Trophoblast cell (in vitro differentiated cells and primary cell): ENCODE data around the gene SHROOM3.
A peak's percentile ranks its signal among the peaks of the same experiment; 100 is the strongest.

ENCODE experiments used
- DNase-seq, 2 donors: peaks; one replicate each; pipeline ENCODE4 v3.0.0-alpha.2; 2016
- H2AFZ ChIP-seq: 2 replicates; pipeline ENCODE4 v1.6.1; 2013; ENCODE audit warnings: low read length, moderate library complexity, mild to moderate bottlenecking; ENCODE audit not compliant: insufficient read depth, poor library complexity
- H2AK5ac ChIP-seq: 2 replicates; pipeline ENCODE4 v1.6.1; 2013; ENCODE audit warnings: mild to moderate bottlenecking, low read length
- H2BK120ac ChIP-seq: 2 replicates; pipeline ENCODE4 v1.6.1; 2013; ENCODE audit warnings: low read length, mild to moderate bottlenecking, moderate library complexity; ENCODE audit not compliant: insufficient read depth, poor library complexity
- H2BK12ac ChIP-seq: 2 replicates; pipeline ENCODE4 v1.6.1; 2013; ENCODE audit warnings: mild to moderate bottlenecking, low read length, moderate library complexity
- H2BK5ac ChIP-seq: 2 replicates; pipeline ENCODE4 v1.6.1; 2013; ENCODE audit warnings: low read length, low read depth, moderate library complexity, mild to moderate bottlenecking; ENCODE audit not compliant: poor library complexity
- H3K14ac ChIP-seq: 2 replicates; pipeline ENCODE4 v1.6.1; 2013; ENCODE audit warnings: mild to moderate bottlenecking, low read length
- H3K18ac ChIP-seq: 2 replicates; pipeline ENCODE4 v1.6.1; 2013; ENCODE audit warnings: mild to moderate bottlenecking, low read length
- H3K23ac ChIP-seq: 2 replicates; pipeline ENCODE4 v1.6.1; 2013; ENCODE audit warnings: low read length
- H3K27ac ChIP-seq: 2 replicates; pipeline ENCODE4 v1.5.1; 2013; ENCODE audit warnings: low read depth, mild to moderate bottlenecking, inconsistent platforms, low read length, moderate library complexity
- H3K27me3 ChIP-seq: 2 replicates; pipeline ENCODE4 v1.6.1; 2013; ENCODE audit warnings: inconsistent platforms, mild to moderate bottlenecking, low read length, moderate library complexity; ENCODE audit not compliant: insufficient read depth
- H3K36me3 ChIP-seq, 2 experiments: 1 replicate in 1 of 2; 2 replicates in 1 of 2; pipeline ENCODE4 v1.6.1; 2013; ENCODE audit warnings: low read length in 2 of 2, mild to moderate bottlenecking in 2 of 2, moderate library complexity in 1 of 2; ENCODE audit not compliant: insufficient read depth in 2 of 2, control insufficient read depth in 1 of 2
- H3K4ac ChIP-seq: 2 replicates; pipeline ENCODE4 v1.6.1; 2013; ENCODE audit warnings: low read depth, mild to moderate bottlenecking, low read length, moderate library complexity
- H3K4me1 ChIP-seq, 2 experiments: 1 replicate in 1 of 2; 2 replicates in 1 of 2; pipeline ENCODE4 v1.6.1; 2013; ENCODE audit warnings: low read length in 2 of 2, mild to moderate bottlenecking in 2 of 2, moderate library complexity in 1 of 2; ENCODE audit not compliant: insufficient read depth in 2 of 2, control insufficient read depth in 1 of 2
- H3K4me2 ChIP-seq: 2 replicates; pipeline ENCODE4 v1.6.1; 2013; ENCODE audit warnings: inconsistent platforms, mild to moderate bottlenecking, low read length, moderate library complexity
- H3K4me3 ChIP-seq: 2 replicates; pipeline ENCODE4 v1.5.1; 2013; ENCODE audit warnings: mild to moderate bottlenecking, low read depth, low read length, inconsistent platforms
- H3K79me1 ChIP-seq: one replicate; pipeline ENCODE4 v1.6.1; 2013; ENCODE audit warnings: low read length
- H3K79me2 ChIP-seq: 2 replicates; pipeline ENCODE4 v1.6.1; 2013; ENCODE audit warnings: low read length, mild to moderate bottlenecking; ENCODE audit not compliant: control insufficient read depth, insufficient read depth, poor library complexity
- H3K9ac ChIP-seq: 2 replicates; pipeline ENCODE4 v1.6.1; 2013; ENCODE audit warnings: mild to moderate bottlenecking, low read length
- H3K9me3 ChIP-seq: 2 replicates; pipeline ENCODE4 v1.6.1; 2013; ENCODE audit warnings: low read depth, mild to moderate bottlenecking, control low read depth, inconsistent platforms, low read length; ENCODE audit not compliant: insufficient read depth
- H4K12ac ChIP-seq: 2 replicates; pipeline ENCODE4 v1.6.1; 2013; ENCODE audit warnings: low read depth, mild to moderate bottlenecking, low read length, moderate library complexity
- H4K8ac ChIP-seq: 2 replicates; pipeline ENCODE4 v1.6.1; 2013; ENCODE audit warnings: low read depth, mild to moderate bottlenecking, low read length, moderate library complexity
- H4K91ac ChIP-seq: one replicate; pipeline ENCODE4 v1.6.1; 2013; ENCODE audit warnings: low read depth, mild to moderate bottlenecking, low read length, moderate library complexity
- WGBS: extraction: QIAGEN DNeasy Blood & Tissue Kit; methylation state at CpG from one replicate; pipeline ENCODE4 v1.1.7; 2013; ENCODE audit warnings: missing lambda C conversion rate; ENCODE audit not compliant: insufficient read length, insufficient coverage; ENCODE audit errors: extremely low coverage; 5-methylcytosine and 5-hydroxymethylcytosine counted together

The SHROOM3 gene

DNA sequence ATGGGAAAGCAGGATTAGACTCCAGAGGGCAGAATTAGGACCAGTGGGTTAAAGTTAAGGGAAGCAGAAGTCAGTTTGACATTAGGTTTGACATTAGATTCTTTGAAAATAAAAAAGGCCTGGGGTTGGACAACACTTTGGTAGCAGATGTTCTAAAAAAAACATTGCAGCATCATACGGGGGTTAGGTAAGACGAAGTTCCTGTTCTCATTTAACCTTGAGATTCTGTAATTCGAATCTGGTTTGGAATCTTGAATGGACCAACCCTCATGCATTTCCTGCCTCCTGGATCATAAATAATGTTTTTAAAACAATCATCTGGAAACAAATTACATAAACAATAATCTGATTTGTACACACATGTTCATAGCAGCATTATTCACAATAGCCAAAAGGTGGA, 181.0 kb downstream of the SHROOM3 start:
- Histone ChIP-seq H2BK5ac (no peak overlapping the region), H3K27ac (no peak overlapping the region), H3K9ac (no peak overlapping the region), H4K12ac (no peak overlapping the region), H3K4me3 (no peak overlapping the region), H3K4me1 (peaks cover under 1 to 8% of the 10 kb centered on the region in 2 experiments), H3K36me3 (no peaks in the 10 kb centered on the region), H2AFZ (no peak overlapping the region), H3K4me2 (no peak overlapping the region), H3K23ac (no peak overlapping the region), H3K27me3 (no peaks in the 10 kb centered on the region), H3K79me2 (no peaks in the 10 kb centered on the region), H3K4ac (no peak overlapping the region), H3K18ac (no peak overlapping the region), H4K91ac (no peak overlapping the region), H2BK12ac (no peak overlapping the region), H4K8ac (no peak overlapping the region), H3K14ac (no peak overlapping the region), H2AK5ac (no peak overlapping the region), H3K79me1 (peaks cover under 1% of the 10 kb centered on the region), H3K9me3 (no peaks in the 10 kb centered on the region), H2BK120ac (no peak overlapping the region)
- DNase-seq: no peak
- WGBS: no CpG with 5 or more reads among the region's 3 CpGs

DNA sequence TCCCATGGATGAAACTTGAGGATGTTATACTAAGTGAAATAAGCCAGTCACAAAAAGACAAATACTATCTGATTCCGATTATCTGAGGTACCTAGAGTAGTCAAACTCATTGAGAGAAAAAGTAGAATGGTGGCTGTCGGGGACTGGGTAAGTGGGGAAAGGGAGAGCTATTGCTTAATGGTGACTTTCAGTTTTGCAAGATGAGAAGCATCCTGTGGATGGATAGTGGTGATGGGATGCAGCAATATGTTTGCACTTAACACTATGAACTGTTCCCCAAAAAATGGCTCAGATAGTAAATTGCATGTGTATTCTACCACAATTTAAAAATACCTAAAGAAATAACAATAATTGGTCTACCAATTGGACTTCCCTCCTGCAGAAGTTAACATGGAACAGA, 181.5 kb downstream of the SHROOM3 start:
- H3K27ac ChIP-seq: no peak overlapping the region
- DNase-seq: no peak
- no peak overlapping the region for H2BK5ac ChIP-seq
- no peak overlapping the region for H4K91ac ChIP-seq
- no peak overlapping the region for H3K4me3 ChIP-seq
- H3K4me1 ChIP-seq: peaks cover 2 to 11% of the 10 kb centered on the region in 2 experiments
- H3K9ac ChIP-seq: no peak overlapping the region
- no peaks in the 10 kb centered on the region for H3K36me3 ChIP-seq
- H3K18ac ChIP-seq: no peak overlapping the region
- peaks cover 4% of the 10 kb centered on the region for H3K79me1 ChIP-seq
- no peak overlapping the region for H4K12ac ChIP-seq
- H4K8ac ChIP-seq: no peak overlapping the region
- H2AFZ ChIP-seq: no peak overlapping the region
- WGBS: no CpG with 5 or more reads among the region's 2 CpGs
- H3K4ac ChIP-seq: no peak overlapping the region
- no peak overlapping the region for H2AK5ac ChIP-seq
- H3K79me2 ChIP-seq: no peaks in the 10 kb centered on the region
- H3K9me3 ChIP-seq: no peaks in the 10 kb centered on the region
- no peak overlapping the region for H3K23ac ChIP-seq
- no peak overlapping the region for H3K4me2 ChIP-seq
- no peaks in the 10 kb centered on the region for H3K27me3 ChIP-seq
- no peak overlapping the region for H3K14ac ChIP-seq
- H2BK120ac ChIP-seq: no peak overlapping the region
- no peak overlapping the region for H2BK12ac ChIP-seq

DNA sequence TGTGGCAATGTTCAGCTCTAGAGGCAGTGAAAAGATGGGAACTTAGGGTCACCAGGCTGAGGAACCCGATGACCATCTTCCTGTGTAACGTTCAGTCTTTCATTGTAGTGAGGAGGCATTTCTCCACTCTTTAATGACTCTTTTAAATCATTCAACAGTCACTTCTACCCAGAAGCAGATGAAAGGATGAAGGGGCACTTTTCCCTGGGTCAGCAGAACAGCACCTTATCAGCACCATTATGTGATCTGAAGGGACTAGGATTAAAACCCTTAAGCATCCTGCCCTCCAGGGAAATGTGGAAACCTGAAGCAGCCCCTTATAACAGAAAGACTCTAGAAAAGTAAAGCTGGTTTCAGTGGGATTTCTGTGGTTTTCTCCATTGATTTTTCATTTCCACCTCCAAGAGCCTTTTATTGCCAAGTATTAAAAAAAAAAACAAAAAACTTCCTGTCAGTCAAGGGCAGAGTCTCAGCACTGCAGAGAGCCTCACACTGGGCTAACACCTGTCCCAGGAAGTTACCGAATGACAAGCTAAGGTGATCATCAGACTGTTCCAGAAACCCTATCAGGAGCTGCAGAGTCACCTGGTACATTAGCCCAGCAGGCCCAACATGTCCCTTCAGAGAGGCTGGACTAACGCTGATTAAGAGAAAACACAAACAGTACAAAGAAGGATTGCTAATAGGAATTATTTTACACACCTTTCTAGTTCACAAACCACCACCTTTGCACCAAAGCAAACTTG, 185.9 kb downstream of the SHROOM3 start:
- Histone ChIP-seq H3K4ac (no peak overlapping the region), H3K4me1 (peaks cover 2 to 23% of the 10 kb centered on the region in 2 experiments), H2BK120ac (peak overlapping the region; percentile 48), H3K79me1 (peaks cover 14% of the 10 kb centered on the region), H3K4me2 (no peak overlapping the region), H3K23ac (no peak overlapping the region), H3K36me3 (no peaks in the 10 kb centered on the region), H2BK5ac (peak overlapping the region; percentile 14), H3K27me3 (no peaks in the 10 kb centered on the region), H2AFZ (no peak overlapping the region), H3K4me3 (no peak overlapping the region), H3K79me2 (no peaks in the 10 kb centered on the region), H3K14ac (no peak overlapping the region), H3K27ac (peak overlapping the region; percentile 96), H3K9me3 (no peaks in the 10 kb centered on the region), H4K91ac (peak overlapping the region; percentile 70), H3K9ac (no peak overlapping the region), H2BK12ac (peak overlapping the region; percentile 29), H4K12ac (no peak overlapping the region), H3K18ac (no peak overlapping the region), H2AK5ac (peak overlapping the region; percentile 23), H4K8ac (peak overlapping the region; percentile 17)
- DNase-seq: no peak
- no CpG with 5 or more reads among the region's 4 CpGs for WGBS

DNA sequence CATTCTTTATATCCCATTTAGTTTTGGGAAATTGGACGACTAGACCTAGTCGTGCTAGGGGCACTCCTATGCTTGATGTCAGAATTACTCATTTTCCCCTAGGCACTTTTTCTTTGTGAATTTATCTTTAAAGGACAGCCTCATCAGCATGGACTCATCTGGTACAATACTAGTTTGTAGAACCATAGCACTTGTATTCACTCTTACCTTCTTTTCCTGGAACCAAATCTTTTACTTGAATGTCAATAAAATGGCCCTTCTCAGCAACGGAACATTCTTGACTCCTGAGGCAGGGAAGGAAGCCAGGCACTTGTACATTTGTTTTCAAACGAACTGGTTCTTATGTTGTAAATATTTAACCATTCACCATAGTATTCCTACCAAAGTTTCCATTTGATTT, 187.1 kb downstream of the SHROOM3 start:
- peak overlapping the region; percentile 96 for H3K27ac ChIP-seq
- no peak overlapping the region for H4K12ac ChIP-seq
- H4K8ac ChIP-seq: no peak overlapping the region
- H4K91ac ChIP-seq: peak overlapping the region; percentile 8
- H3K23ac ChIP-seq: no peak overlapping the region
- no peak overlapping the region for H2AFZ ChIP-seq
- no CpG with 5 or more reads among the region's 4 CpGs for whole genome bisulfite sequencing
- H3K4me2 ChIP-seq: no peak overlapping the region
- peak; percentile 38 to 89 for DNase-seq
- H3K4me3 ChIP-seq: no peak overlapping the region
- peak overlapping the region; percentile 63 for H2BK120ac ChIP-seq
- peaks cover 2 to 23% of the 10 kb centered on the region in 2 experiments for H3K4me1 ChIP-seq
- H3K27me3 ChIP-seq: no peaks in the 10 kb centered on the region
- H3K18ac ChIP-seq: no peak overlapping the region
- no peaks in the 10 kb centered on the region for H3K79me2 ChIP-seq
- H3K9ac ChIP-seq: no peak overlapping the region
- H3K36me3 ChIP-seq: no peaks in the 10 kb centered on the region
- peak overlapping the region; percentile 38 for H3K14ac ChIP-seq
- peak overlapping the region; percentile 3 for H2BK5ac ChIP-seq
- no peak overlapping the region for H3K4ac ChIP-seq
- peaks cover 16% of the 10 kb centered on the region for H3K79me1 ChIP-seq
- H3K9me3 ChIP-seq: no peaks in the 10 kb centered on the region
- H2BK12ac ChIP-seq: peak overlapping the region; percentile 5
- H2AK5ac ChIP-seq: no peak overlapping the region
